Stimulated activated memory B cell treated with anti-CD40 and anti-IgM and Interleukin-4, amounts not matched to agents 10 μg/mL and 1 μg/mL and 100 μg/mL, for 72 hours (primary cell): ENCODE data around the gene CHCHD10.

ENCODE experiments used
- ATAC-seq: fragments of 150-1000 bp; cut with Tn5 transposase; 2 replicates; pipeline ENCODE4 v1.10.0; 2021
- H3K27ac Mint-ChIP-seq: one replicate; pipeline ENCODE4 v1.8.0; 2022; ENCODE audit warnings: mild to moderate bottlenecking, mixed read lengths
- H3K27me3 Mint-ChIP-seq: one replicate; pipeline ENCODE4 v1.8.0; 2022; ENCODE audit warnings: mixed read lengths
- H3K36me3 Mint-ChIP-seq: one replicate; pipeline ENCODE4 v1.8.0; 2022; ENCODE audit warnings: mixed read lengths
- H3K4me1 Mint-ChIP-seq: one replicate; pipeline ENCODE4 v1.8.0; 2022; ENCODE audit warnings: mixed read lengths
- H3K4me3 Mint-ChIP-seq: one replicate; pipeline ENCODE4 v1.8.0; 2022; ENCODE audit warnings: mild to moderate bottlenecking, moderate library complexity, mixed read lengths
- H3K9me3 Mint-ChIP-seq: one replicate; pipeline ENCODE4 v1.8.0; 2022; ENCODE audit warnings: mixed read lengths

Gene CHCHD10

GRCh38 chr22:23791738-23792645 is 24.2 kb upstream of the CHCHD10 start:
- H3K27me3 Mint-ChIP-seq: no peaks in the 10 kb centered on the region
- H3K4me1 Mint-ChIP-seq: peaks cover 41% of the 10 kb centered on the region
- no peak overlapping the region for H3K4me3 Mint-ChIP-seq
- H3K9me3 Mint-ChIP-seq: no peaks in the 10 kb centered on the region
- no peak for ATAC-seq
- peak overlapping the region; percentile 50 for H3K27ac Mint-ChIP-seq
- peaks cover 47% of the 10 kb centered on the region for H3K36me3 Mint-ChIP-seq

- peaks cover 38% of the 10 kb centered on the region for H3K36me3 Mint-ChIP-seq
- no peaks in the 10 kb centered on the region for H3K27me3 Mint-ChIP-seq
- H3K9me3 Mint-ChIP-seq: no peaks in the 10 kb centered on the region
- no peak for ATAC-seq
- H3K4me1 Mint-ChIP-seq: peaks cover 43% of the 10 kb centered on the region
- no peak overlapping the region for H3K27ac Mint-ChIP-seq
- no peak overlapping the region for H3K4me3 Mint-ChIP-seq
These were observed 23.3 kb upstream of the CHCHD10 start for GRCh38 chr22:23790819-23791737.

- peaks cover 33% of the 10 kb centered on the region for H3K36me3 Mint-ChIP-seq
- no peak overlapping the region for H3K4me3 Mint-ChIP-seq
- ATAC-seq: no peak
- no peaks in the 10 kb centered on the region for H3K9me3 Mint-ChIP-seq
- no peaks in the 10 kb centered on the region for H3K27me3 Mint-ChIP-seq
- H3K4me1 Mint-ChIP-seq: peaks cover 43% of the 10 kb centered on the region
- peak overlapping the region; percentile 60 for H3K27ac Mint-ChIP-seq
These were observed 21.9 kb upstream of the CHCHD10 start for GRCh38 chr22:23789638-23790037.

- no peaks in the 10 kb centered on the region for H3K9me3 Mint-ChIP-seq
- H3K4me3 Mint-ChIP-seq: peak overlapping the region; percentile 55
- ATAC-seq: no peak
- no peaks in the 10 kb centered on the region for H3K27me3 Mint-ChIP-seq
- H3K36me3 Mint-ChIP-seq: peaks cover 28% of the 10 kb centered on the region
- peaks cover 43% of the 10 kb centered on the region for H3K4me1 Mint-ChIP-seq
- H3K27ac Mint-ChIP-seq: peak overlapping the region; percentile 60
These were observed 21.3 kb upstream of the CHCHD10 start for GRCh38 chr22:23789121-23789520.

- no peaks in the 10 kb centered on the region for H3K27me3 Mint-ChIP-seq
- H3K27ac Mint-ChIP-seq: peak overlapping the region; percentile 86
- H3K9me3 Mint-ChIP-seq: no peaks in the 10 kb centered on the region
- ATAC-seq: no peak
- H3K4me3 Mint-ChIP-seq: peak overlapping the region; percentile 87
- H3K36me3 Mint-ChIP-seq: peaks cover 19% of the 10 kb centered on the region
- H3K4me1 Mint-ChIP-seq: peaks cover 37% of the 10 kb centered on the region
These were observed 20.1 kb upstream of the CHCHD10 start for GRCh38 chr22:23787910-23788309.

GRCh38 chr22:23787600-23787896 is 19.8 kb upstream of the CHCHD10 start:
- no peaks in the 10 kb centered on the region for H3K9me3 Mint-ChIP-seq
- H3K36me3 Mint-ChIP-seq: peaks cover 16% of the 10 kb centered on the region
- no peaks in the 10 kb centered on the region for H3K27me3 Mint-ChIP-seq
- peak overlapping the region; percentile 86 for H3K27ac Mint-ChIP-seq
- ATAC-seq: peak; percentile 29
- peak overlapping the region; percentile 87 for H3K4me3 Mint-ChIP-seq
- peaks cover 34% of the 10 kb centered on the region for H3K4me1 Mint-ChIP-seq

GRCh38 chr22:23786752-23787599 is 19.2 kb upstream of the CHCHD10 start, which contains the start of gene SMARCB1:
TSS of gene SMARCB1 (plus strand) at chr22:23786966. CDS start at chr22:23787170, 204 bp downstream.
- Mint-ChIP-seq H3K4me3 (peak within 1 kb of the TSS; percentile 87), H3K4me1 (peaks cover 28% of the 10 kb centered on the region), H3K27me3 (no peaks in the 10 kb centered on the region), H3K36me3 (peaks cover 10% of the 10 kb centered on the region), H3K9me3 (no peaks in the 10 kb centered on the region), H3K27ac (peak within 1 kb of the TSS; percentile 86)
- peak; percentile 91 for ATAC-seq

- Mint-ChIP-seq H3K4me1 (peaks cover 28% of the 10 kb centered on the region), H3K36me3 (peaks cover 8% of the 10 kb centered on the region), H3K27ac (peak overlapping the region; percentile 86), H3K27me3 (no peaks in the 10 kb centered on the region), H3K4me3 (peak overlapping the region; percentile 87), H3K9me3 (no peaks in the 10 kb centered on the region)
- ATAC-seq: no peak
These were observed 18.5 kb upstream of the CHCHD10 start for GRCh38 chr22:23786261-23786710.

GRCh38 chr22:23784215-23784732 is 16.5 kb upstream of the CHCHD10 start:
- no peak for ATAC-seq
- Mint-ChIP-seq H3K4me3 (no peak overlapping the region), H3K27ac (no peak overlapping the region), H3K27me3 (no peaks in the 10 kb centered on the region), H3K4me1 (peaks cover 24% of the 10 kb centered on the region), H3K9me3 (no peaks in the 10 kb centered on the region), H3K36me3 (no peaks in the 10 kb centered on the region)

- no peak overlapping the region for H3K4me3 Mint-ChIP-seq
- no peak overlapping the region for H3K27ac Mint-ChIP-seq
- H3K4me1 Mint-ChIP-seq: peaks cover 16% of the 10 kb centered on the region
- H3K9me3 Mint-ChIP-seq: no peaks in the 10 kb centered on the region
- ATAC-seq: no peak
- no peaks in the 10 kb centered on the region for H3K36me3 Mint-ChIP-seq
- no peaks in the 10 kb centered on the region for H3K27me3 Mint-ChIP-seq
These were observed 15.7 kb upstream of the CHCHD10 start for GRCh38 chr22:23783265-23784150.

GRCh38 chr22:23782703-23783102 is 14.9 kb upstream of the CHCHD10 start:
- no peaks in the 10 kb centered on the region for H3K27me3 Mint-ChIP-seq

GRCh38 chr22:23782252-23782651 is 14.5 kb upstream of the CHCHD10 start:
- Mint-ChIP-seq H3K27ac (peak overlapping the region; percentile 40), H3K9me3 (no peaks in the 10 kb centered on the region)

More at GRCh38 chr22:23782703-23783102, 14.9 kb upstream of the CHCHD10 start:
- Mint-ChIP-seq H3K4me3 (no peak overlapping the region), H3K4me1 (peaks cover 12% of the 10 kb centered on the region), H3K36me3 (no peaks in the 10 kb centered on the region), H3K27ac (peak overlapping the region; percentile 40), H3K9me3 (no peaks in the 10 kb centered on the region)
- ATAC-seq: no peak

GRCh38 chr22:23781511-23782183 is 13.9 kb upstream of the CHCHD10 start:
- H3K27ac Mint-ChIP-seq: no peak overlapping the region
- peaks cover 10% of the 10 kb centered on the region for H3K4me1 Mint-ChIP-seq
- no peaks in the 10 kb centered on the region for H3K36me3 Mint-ChIP-seq

More at GRCh38 chr22:23782252-23782651, 14.5 kb upstream of the CHCHD10 start:
- no peak for ATAC-seq
- H3K27me3 Mint-ChIP-seq: no peaks in the 10 kb centered on the region
- no peaks in the 10 kb centered on the region for H3K36me3 Mint-ChIP-seq
- H3K4me3 Mint-ChIP-seq: no peak overlapping the region
- H3K4me1 Mint-ChIP-seq: peaks cover 12% of the 10 kb centered on the region

More at GRCh38 chr22:23781511-23782183, 13.9 kb upstream of the CHCHD10 start:
- no peak for ATAC-seq
- Mint-ChIP-seq H3K9me3 (no peaks in the 10 kb centered on the region), H3K4me3 (no peak overlapping the region), H3K27me3 (no peaks in the 10 kb centered on the region)
